OCI-LY3 (cell line): ENCODE data around the gene CRB3.

ENCODE experiments used
- EZH2phosphoT487 ChIP-seq: fragments of 200-600 bp; shearing (Covaris generic); IDR thresholded peaks from 2 replicates; pipeline ENCODE4 v1.6.1; 2018; ENCODE audit warnings: antibody characterized with exemption, mixed run types, low read depth
- TF ChIP-seq, protein P1 (sequence below): fragments of 200-600, 300-600 bp; sonication (generic); IDR thresholded peaks from 2 replicates; pipeline ENCODE4 v1.5.1; 2014; ENCODE audit warnings: antibody characterized with exemption, low read length, low read depth

DNA sequence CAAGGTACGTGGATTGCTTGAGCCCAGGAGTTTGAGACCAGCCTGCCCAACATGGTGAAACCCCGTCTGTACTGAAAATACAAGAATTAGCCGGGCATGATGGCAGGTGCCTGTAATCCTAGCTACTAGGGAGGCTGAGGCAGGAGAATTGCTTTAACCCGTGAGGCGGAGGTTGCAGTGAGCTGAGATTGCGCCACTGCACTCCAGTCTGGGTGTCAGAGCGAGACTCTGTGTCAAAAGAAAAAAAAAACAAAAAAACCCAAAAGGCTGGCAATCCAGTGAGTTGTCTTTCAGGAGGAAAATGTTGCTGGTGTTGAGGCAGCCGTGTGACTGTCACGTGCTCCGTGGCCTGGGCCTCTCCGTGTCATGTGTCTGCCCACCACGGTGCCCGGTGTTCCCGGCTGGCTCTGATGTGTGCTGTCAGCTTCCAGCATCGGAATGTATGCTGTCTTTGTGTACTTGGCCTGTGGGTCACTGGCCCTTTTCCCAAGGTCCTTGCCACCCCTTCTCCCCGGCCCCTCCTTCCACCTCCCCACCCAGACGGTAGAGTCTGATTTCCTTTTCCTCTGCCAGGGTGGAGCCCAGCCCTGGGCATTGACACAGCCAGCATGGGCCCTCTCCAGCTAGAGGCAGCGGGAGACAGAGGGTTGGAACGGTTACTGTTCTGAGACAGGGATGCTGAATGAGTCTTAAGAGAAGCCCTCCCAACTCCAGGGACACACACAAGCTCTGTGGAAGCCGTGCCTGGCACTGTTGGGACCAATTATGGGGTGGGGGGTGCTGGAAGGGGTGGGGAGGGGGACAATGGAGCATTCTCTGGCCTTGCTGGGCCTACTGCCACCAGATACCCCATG, 45.3 kb downstream of the CRB3 start:
- TF ChIP-seq, protein P1, sequence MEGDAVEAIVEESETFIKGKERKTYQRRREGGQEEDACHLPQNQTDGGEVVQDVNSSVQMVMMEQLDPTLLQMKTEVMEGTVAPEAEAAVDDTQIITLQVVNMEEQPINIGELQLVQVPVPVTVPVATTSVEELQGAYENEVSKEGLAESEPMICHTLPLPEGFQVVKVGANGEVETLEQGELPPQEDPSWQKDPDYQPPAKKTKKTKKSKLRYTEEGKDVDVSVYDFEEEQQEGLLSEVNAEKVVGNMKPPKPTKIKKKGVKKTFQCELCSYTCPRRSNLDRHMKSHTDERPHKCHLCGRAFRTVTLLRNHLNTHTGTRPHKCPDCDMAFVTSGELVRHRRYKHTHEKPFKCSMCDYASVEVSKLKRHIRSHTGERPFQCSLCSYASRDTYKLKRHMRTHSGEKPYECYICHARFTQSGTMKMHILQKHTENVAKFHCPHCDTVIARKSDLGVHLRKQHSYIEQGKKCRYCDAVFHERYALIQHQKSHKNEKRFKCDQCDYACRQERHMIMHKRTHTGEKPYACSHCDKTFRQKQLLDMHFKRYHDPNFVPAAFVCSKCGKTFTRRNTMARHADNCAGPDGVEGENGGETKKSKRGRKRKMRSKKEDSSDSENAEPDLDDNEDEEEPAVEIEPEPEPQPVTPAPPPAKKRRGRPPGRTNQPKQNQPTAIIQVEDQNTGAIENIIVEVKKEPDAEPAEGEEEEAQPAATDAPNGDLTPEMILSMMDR, result no peak
- no peak for TF ChIP-seq EZH2phosphoT487
